GM12801 (cell line): ENCODE measurements around the gene CHKB.

Source experiments
- TF ChIP-seq, protein P1 (sequence below): IDR thresholded peaks from one replicate; pipeline ENCODE4 v1.5.1; 2011; ENCODE audit warnings: control low read depth; ENCODE audit not compliant: insufficient read length; ENCODE audit errors: extremely low read depth

Gene CHKB

GRCh38 chr22:50544078-50544745 lies 38.4 kb downstream of the CHKB start:
- TF ChIP-seq, protein P1, sequence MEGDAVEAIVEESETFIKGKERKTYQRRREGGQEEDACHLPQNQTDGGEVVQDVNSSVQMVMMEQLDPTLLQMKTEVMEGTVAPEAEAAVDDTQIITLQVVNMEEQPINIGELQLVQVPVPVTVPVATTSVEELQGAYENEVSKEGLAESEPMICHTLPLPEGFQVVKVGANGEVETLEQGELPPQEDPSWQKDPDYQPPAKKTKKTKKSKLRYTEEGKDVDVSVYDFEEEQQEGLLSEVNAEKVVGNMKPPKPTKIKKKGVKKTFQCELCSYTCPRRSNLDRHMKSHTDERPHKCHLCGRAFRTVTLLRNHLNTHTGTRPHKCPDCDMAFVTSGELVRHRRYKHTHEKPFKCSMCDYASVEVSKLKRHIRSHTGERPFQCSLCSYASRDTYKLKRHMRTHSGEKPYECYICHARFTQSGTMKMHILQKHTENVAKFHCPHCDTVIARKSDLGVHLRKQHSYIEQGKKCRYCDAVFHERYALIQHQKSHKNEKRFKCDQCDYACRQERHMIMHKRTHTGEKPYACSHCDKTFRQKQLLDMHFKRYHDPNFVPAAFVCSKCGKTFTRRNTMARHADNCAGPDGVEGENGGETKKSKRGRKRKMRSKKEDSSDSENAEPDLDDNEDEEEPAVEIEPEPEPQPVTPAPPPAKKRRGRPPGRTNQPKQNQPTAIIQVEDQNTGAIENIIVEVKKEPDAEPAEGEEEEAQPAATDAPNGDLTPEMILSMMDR: no peak

- TF ChIP-seq, protein P1: no peak
Observed at GRCh38 chr22:50542416-50542927, 40.2 kb downstream of the CHKB start.

- TF ChIP-seq, protein P1: no peak
Observed at GRCh38 chr22:50540381-50540780, 42.3 kb downstream of the CHKB start.

DNA sequence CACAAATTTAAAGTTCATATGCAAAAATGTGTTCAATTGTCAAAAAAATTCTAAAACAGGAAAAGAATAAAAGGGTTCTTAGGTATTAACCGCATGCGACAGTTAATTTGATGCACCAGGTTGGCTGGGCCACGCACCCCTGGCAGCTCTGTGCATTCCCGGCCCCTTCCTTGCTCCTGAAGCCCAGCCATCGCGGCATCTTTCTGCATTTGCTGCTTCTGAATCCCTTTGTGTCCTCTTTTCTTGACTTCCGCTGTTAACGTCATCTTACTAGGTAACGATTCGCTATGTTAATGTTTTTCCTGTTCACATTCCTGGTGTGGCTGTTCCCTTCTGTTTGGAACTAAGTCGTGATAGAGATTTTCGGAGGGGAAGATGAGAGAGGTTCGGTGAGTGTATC lies 44.9 kb downstream of the CHKB start:
- TF ChIP-seq, protein P1: no peak

DNA sequence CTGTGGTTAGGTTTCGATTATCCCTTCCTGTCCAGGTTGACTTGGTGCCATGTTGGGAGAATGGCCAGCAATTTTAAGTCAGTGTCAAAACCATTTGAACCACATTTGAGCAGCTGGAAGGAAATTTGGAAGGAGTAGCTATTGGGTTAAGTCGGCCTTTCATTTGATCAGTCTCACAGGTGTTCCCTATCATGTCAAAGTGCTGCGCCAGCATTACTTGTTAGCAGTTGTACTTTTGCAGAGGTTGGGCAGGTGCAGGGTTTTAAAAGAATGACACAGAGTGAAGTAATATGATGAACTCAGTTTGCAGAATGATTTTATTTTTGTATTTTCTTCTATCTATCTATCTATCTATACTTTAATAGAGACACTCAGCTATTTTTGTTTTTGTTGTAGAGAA lies 46.4 kb downstream of the CHKB start:
- TF ChIP-seq, protein P1: no peak

- TF ChIP-seq, protein P1: no peak
Observed at GRCh38 chr22:50535113-50535512, 47.5 kb downstream of the CHKB start.

DNA sequence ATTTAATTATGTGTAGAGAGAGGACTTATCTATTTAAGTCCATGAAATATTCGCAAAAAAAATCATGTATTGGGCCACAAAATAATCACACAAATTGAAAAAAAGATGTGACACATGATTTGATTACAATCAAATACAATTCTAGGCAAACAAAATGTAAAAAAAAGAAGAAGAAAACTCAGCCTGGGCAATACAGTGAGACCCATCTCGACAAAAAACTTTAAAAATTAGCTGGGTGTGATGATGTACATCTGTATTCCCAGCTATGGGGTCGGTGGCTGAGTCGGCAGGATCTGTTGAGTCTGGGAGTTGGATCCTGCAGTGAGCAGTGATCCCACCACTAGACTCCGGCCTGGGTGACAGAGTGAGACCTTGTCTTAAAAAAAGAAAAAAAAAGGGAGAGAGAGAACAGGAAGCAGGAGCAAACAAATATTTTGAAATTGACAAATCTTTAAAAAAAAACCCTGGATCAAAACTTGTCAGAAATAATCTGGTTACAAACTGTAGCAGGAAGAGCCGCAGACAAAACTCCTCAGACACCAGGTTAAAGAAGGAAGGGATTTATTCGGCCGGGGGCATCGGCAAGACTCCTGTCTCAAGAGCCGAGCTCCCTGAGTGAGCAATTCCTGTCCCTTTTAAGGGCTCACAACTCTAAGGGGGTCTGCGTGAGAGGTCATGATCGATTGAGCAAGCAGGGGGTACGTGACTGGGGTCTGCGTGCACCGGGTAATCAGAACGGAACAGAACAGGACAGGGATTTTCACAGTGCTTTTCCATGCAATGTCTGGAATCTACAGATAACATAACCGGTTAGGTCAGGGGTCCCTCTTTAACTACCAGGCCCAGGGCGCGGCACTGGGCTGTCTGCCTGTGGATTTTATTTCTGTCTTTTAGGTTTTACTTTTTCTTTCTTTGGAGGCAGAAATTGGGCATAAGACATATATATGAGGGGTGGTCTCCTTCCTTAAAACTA lies 49.5 kb downstream of the CHKB start:
- TF ChIP-seq, protein P1: no peak
